Measurements from ENCODE around the gene SIPA1L3. TPM values are rescaled to one million over a fixed set of nuclear protein-coding genes. Genes with fewer than 3 reads are reported as not detected.

SIPA1L3 gene
- total and polyA plus RNA-seq, 8 donors = 2.9 to 211 (median 24.3) TPM

- no peaks in the 10 kb centered on the region for H3K27me3 ChIP-seq
- no peaks in the 10 kb centered on the region for H3K36me3 ChIP-seq
- H3K9me3 ChIP-seq = no peaks in the 10 kb centered on the region
- H3K27ac ChIP-seq = peak overlapping the region in 2 of 5 donors; percentile 13 to 15
- intact Hi-C loops (cut with DNase I; ENCODE audit: low total_unique reads) = no loop called here
- DNase-seq = peak; percentile 51 to 76
- TF ChIP-seq CTCF (IDR thresholded peaks at IDR 0.05) (no peak), POLR2A (IDR thresholded peaks at IDR 0.05) (no peak)
- 40 to 63% (median 48%) methylated on average over 11 to 13 of the region's 13 CpGs for WGBS, 5 donors
- peaks cover 13 to 43% (median 22%) of the 10 kb centered on the region in 4 donors for H3K4me1 ChIP-seq
- no peak overlapping the region for H3K4me3 ChIP-seq
Measured at GRCh38 chr19:37981785-37982475, 74.9 kb downstream of the SIPA1L3 start.

DNA sequence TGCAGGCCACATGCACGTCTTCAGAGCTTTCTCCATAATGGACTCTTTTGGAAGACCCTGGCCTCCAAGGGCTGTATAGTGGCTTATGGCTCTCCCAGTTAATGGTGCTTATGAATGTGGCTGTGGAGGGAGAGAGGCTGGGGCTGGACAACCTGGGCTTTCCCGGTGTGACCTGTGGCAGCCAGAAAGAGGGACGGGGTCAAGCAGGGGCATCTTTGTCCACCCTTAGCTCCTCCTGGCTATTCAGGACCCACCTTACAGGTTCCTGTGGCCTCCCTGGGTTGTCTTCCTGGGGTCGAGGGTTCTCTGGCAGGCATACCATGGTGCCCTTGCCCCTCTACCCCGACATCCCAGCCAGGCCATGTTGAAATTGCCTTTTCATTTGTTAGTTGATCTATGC is 75.6 kb downstream of the SIPA1L3 start:
- no peaks in the 10 kb centered on the region for H3K27me3 ChIP-seq
- peaks cover 13 to 43% (median 22%) of the 10 kb centered on the region in 4 donors for H3K4me1 ChIP-seq
- no peaks in the 10 kb centered on the region for H3K36me3 ChIP-seq
- no peak overlapping the region for H3K4me3 ChIP-seq
- TF ChIP-seq POLR2A (IDR thresholded peaks at IDR 0.05) (no peak), CTCF (IDR thresholded peaks at IDR 0.05) (no peak), EP300 (IDR thresholded peaks at IDR 0.05) (no peak), POLR2AphosphoS5 (IDR thresholded peaks at IDR 0.05) (no peak)
- intact Hi-C loops (cut with DNase I; ENCODE audit: low total_unique reads) = no loop called here
- H3K27ac ChIP-seq = peak overlapping the region in 1 of 5 donors; percentile 15
- H3K9me3 ChIP-seq = no peaks in the 10 kb centered on the region
- 85 to 95% (median 89%) methylated on average over 5 of the region's 5 CpGs for WGBS, 5 donors
- no peak for DNase-seq

- no peak for TF ChIP-seq POLR2A (IDR thresholded peaks at IDR 0.05)
- no peak for TF ChIP-seq POLR2AphosphoS5 (IDR thresholded peaks at IDR 0.05)
- TF ChIP-seq CTCF (IDR thresholded peaks at IDR 0.05) = no peak
- TF ChIP-seq EP300 (IDR thresholded peaks at IDR 0.05) = no peak
- Histone ChIP-seq H3K27ac (no peak overlapping the region), H3K4me1 (peaks cover 13 to 43% (median 22%) of the 10 kb centered on the region in 4 donors), H3K9me3 (no peaks in the 10 kb centered on the region), H3K27me3 (no peaks in the 10 kb centered on the region), H3K4me3 (no peak overlapping the region), H3K36me3 (no peaks in the 10 kb centered on the region)
- intact Hi-C loops (cut with DNase I; ENCODE audit: low total_unique reads) = no loop called here
- DNase-seq = no peak
- WGBS, 5 donors = 80 to 85% (median 83%) methylated on average over 9 to 10 of the region's 10 CpGs
Measured at GRCh38 chr19:37983153-37983552, 76.1 kb downstream of the SIPA1L3 start.

- no peak for DNase-seq
- Histone ChIP-seq H3K36me3 (no peaks in the 10 kb centered on the region), H3K9me3 (no peaks in the 10 kb centered on the region), H3K27me3 (no peaks in the 10 kb centered on the region), H3K4me1 (peaks cover 13 to 43% (median 22%) of the 10 kb centered on the region in 4 donors), H3K4me3 (no peak overlapping the region), H3K27ac (no peak overlapping the region)
- intact Hi-C loops (cut with DNase I; ENCODE audit: low total_unique reads) = no loop called here
- TF ChIP-seq CTCF (IDR thresholded peaks at IDR 0.05) = no peak
- no peak for TF ChIP-seq POLR2AphosphoS5 (IDR thresholded peaks at IDR 0.05)
- TF ChIP-seq POLR2A (IDR thresholded peaks at IDR 0.05) = no peak
- TF ChIP-seq EP300 (IDR thresholded peaks at IDR 0.05) = no peak
- WGBS, 5 donors = 81 to 90% (median 86%) methylated on average over 10 of the region's 10 CpGs
Measured at GRCh38 chr19:37983916-37984315, 76.9 kb downstream of the SIPA1L3 start.
